GM12878 (cell line): Measurements from ENCODE around the gene RBMXL2. TPM values are rescaled to one million over a fixed set of nuclear protein-coding genes. Genes with fewer than 3 reads are reported as not detected.

Experiments
- ATAC-seq: fragments of 200-7000 bp; cut with Tn5 transposase; 3 replicates; pipeline ENCODE4 v1.9.1; 2020; ENCODE audit warnings: mild to moderate bottlenecking, moderate library complexity
- BruUV-seq: library from RNA; stranded (reverse); fragments of 400-500 nt; replicated peaks from 2 replicates; lab custom pipeline; 2021; lab: Mats Ljungman, UMichigan
- CTCF ChIA-PET: fragments of 300-600 bp; sonication (Branson Sonifier 250); formaldehyde crosslinking; extraction: SDS; loops from one replicate; lab custom pipeline; 2021; ENCODE audit warnings: inconsistent platforms; lab: Yijun Ruan, JAX
- POLR2A ChIA-PET: fragments of 350-600 bp; formaldehyde crosslinking; extraction: SDS; loops from one replicate; lab custom pipeline; 2021; ENCODE audit warnings: inconsistent platforms; lab: Charles Lee
- RAD21 ChIA-PET: fragments of 300-600 bp; sonication (Branson Sonifier 250); formaldehyde crosslinking; loops from one replicate; lab custom pipeline; 2023; ENCODE audit warnings: antibody characterized with exemption; ENCODE audit not compliant: unreplicated experiment; lab: Charles Lee
- SMC1A ChIA-PET: fragments of 300-600 bp; sonication (Branson Sonifier 250); formaldehyde crosslinking; loops from one replicate; lab custom pipeline; 2023; ENCODE audit not compliant: unreplicated experiment, uncharacterized antibody; lab: Charles Lee
- DNase-seq: peaks from one replicate; pipeline ENCODE4 v3.0.0-alpha.2; 2011; ENCODE audit warnings: low read depth, low spot score
- FAIRE-seq: peaks from 3 replicates; lab custom pipeline; 2011; peaks lifted over from hg19 to GRCh38; lab: Jason Lieb, UNC
- H2AFZ ChIP-seq: 2 replicates; pipeline ENCODE4 v1.6.0; 2011; ENCODE audit warnings: low read depth, low read length, control low read depth; ENCODE audit not compliant: control insufficient read depth
- H3K27ac ChIP-seq: 2 replicates; pipeline ENCODE4 v1.5.1; 2011; ENCODE audit warnings: control low read depth; ENCODE audit not compliant: control insufficient read depth, insufficient read depth
- H3K27me3 ChIP-seq, 2 experiments: replicated peaks in 1 of 2; 2 replicates each; pipeline versions ENCODE4 v1.6.0 to v1.6.1; 2011; ENCODE audit warnings: low read length in 1 of 2; ENCODE audit not compliant: control insufficient read depth in 2 of 2, insufficient read depth in 2 of 2
- H3K36me3 ChIP-seq, 2 experiments: 2 replicates each; pipeline ENCODE4 v1.5.1; 2011; ENCODE audit warnings: low read length in 1 of 2; ENCODE audit not compliant: control insufficient read depth in 2 of 2, insufficient read depth in 2 of 2
- H3K4me1 ChIP-seq: 2 replicates; pipeline ENCODE4 v1.6.1; 2011; ENCODE audit warnings: mild to moderate bottlenecking, low read length, moderate library complexity, mixed read lengths; ENCODE audit not compliant: control insufficient read depth, insufficient read depth
- H3K4me2 ChIP-seq: 2 replicates; pipeline ENCODE4 v1.6.0; 2011; ENCODE audit warnings: control low read depth; ENCODE audit not compliant: control insufficient read depth, insufficient read depth
- H3K4me3 ChIP-seq: fragments of 200-600 bp; sonication (generic); 2 replicates; pipeline ENCODE4 v1.5.1; 2016
- H3K79me2 ChIP-seq: 2 replicates; pipeline ENCODE4 v1.6.0; 2011; ENCODE audit warnings: low read length; ENCODE audit not compliant: control insufficient read depth, insufficient read depth
- H3K9ac ChIP-seq: 2 replicates; pipeline ENCODE4 v1.8.0; 2011; ENCODE audit warnings: low read length, control low read depth, mixed read lengths; ENCODE audit not compliant: control insufficient read depth, insufficient read depth
- H3K9me3 ChIP-seq: replicated peaks from 3 replicates; pipeline ENCODE4 v1.5.1; 2011; ENCODE audit warnings: mild to moderate bottlenecking, low read length; ENCODE audit not compliant: control insufficient read depth, insufficient read depth
- H4K20me1 ChIP-seq: 2 replicates; pipeline ENCODE4 v1.6.0; 2011; ENCODE audit not compliant: control insufficient read depth, insufficient read depth
- BCL3 ChIP-seq: IDR thresholded peaks from 2 replicates; pipeline ENCODE4 v1.6.1; 2011; ENCODE audit warnings: borderline replicate concordance, low read depth, mild to moderate bottlenecking, moderate library complexity, low read length; ENCODE audit not compliant: insufficient read depth, poor library complexity, severe bottlenecking
- MEF2B ChIP-seq: fragments of 450-650 bp; IDR thresholded peaks from 2 replicates; pipeline ENCODE4 v1.6.1; 2018; ENCODE audit warnings: mild to moderate bottlenecking, moderate library complexity; ENCODE audit not compliant: partially characterized antibody, poor library complexity, severe bottlenecking
- RBBP5 ChIP-seq: fragments of 200-600 bp; sonication (generic); conservative IDR thresholded peaks from 2 replicates; pipeline ENCODE4 v1.6.1; 2016
- SREBF2 ChIP-seq: IDR thresholded peaks from 2 replicates; pipeline ENCODE4 v1.6.1; 2012; ENCODE audit warnings: mild to moderate bottlenecking, low read length
- SUPT20H ChIP-seq: IDR thresholded peaks from 2 replicates; pipeline ENCODE4 v1.6.1; 2011; ENCODE audit warnings: low read depth, mild to moderate bottlenecking, low read length, moderate library complexity, borderline replicate concordance; ENCODE audit not compliant: control insufficient read depth
- ZBTB4 ChIP-seq: fragments of 450-650 bp; formaldehyde crosslinking; IDR thresholded peaks from 2 replicates; pipeline ENCODE4 v1.4.0; 2022; ENCODE audit warnings: mild to moderate bottlenecking, moderate library complexity
- WGBS: methylation state at CpG from one replicate; pipeline ENCODE4 v1.1.6; 2016; ENCODE audit warnings: low lambda C conversion rate; ENCODE audit not compliant: insufficient replicate concordance, insufficient coverage; ENCODE audit errors: missing lambda C conversion rate; 5-methylcytosine and 5-hydroxymethylcytosine counted together
- in situ Hi-C: fragments of 300-500 bp; cut with MboI; formaldehyde crosslinking; loops from 9 replicates; pipeline ENCODE4 v1.14.3; 2018; ENCODE audit warnings: mixed read lengths
- intact Hi-C: fragments of 100-400 bp; cut with micrococcal nuclease; formaldehyde crosslinking; loops from one replicate; pipeline ENCODE4 v1.14.2; 2022; ENCODE audit not compliant: unreplicated experiment
- polyA plus RNA-seq, 11 experiments: library from polyadenylated mRNA; depleted of rRNA in 4 of 11; unstranded in 6 of 11; stranded (reverse) in 5 of 11; fragments of >200 nt; fragmentation: Nextera tagmentation in 4 of 11; fragmentation: Illumina TruSeq in 1 of 11; extraction: Ambion mirVana in 4 of 11; extraction: Trizol in 1 of 11; gene quantifications; 1 replicate in 1 of 11; 2 replicates in 10 of 11; pipeline versions ENCODE4 v1.2.1 to v1.2.3, GENCODE V29; 2011 to 2016; ENCODE audit warnings: inconsistent platforms in 2 of 11, missing spikeins in 2 of 11, low read depth in 1 of 11
- total RNA-seq, 4 experiments: library from RNA; depleted of rRNA in 3 of 4; stranded (reverse); fragments of >200 nt in 3 of 4; fragmentation: Illumina TruSeq in 1 of 4; extraction: Trizol in 1 of 4; gene quantifications; 2 replicates each; pipeline versions ENCODE4 v1.2.1 to v1.2.3, GENCODE V29; 2013 to 2021
- TF ChIP-seq, protein P1 (sequence below): fragments of 450-650 bp; IDR thresholded peaks from 2 replicates; pipeline ENCODE4 v1.6.1; 2018; ENCODE audit warnings: mild to moderate bottlenecking, low read depth, moderate library complexity; ENCODE audit not compliant: partially characterized antibody

RBMXL2 gene
- total and polyA plus RNA-seq, 10 of the 15 experiments (the other 5 are each of a cell fraction or from before 2014, with no cell fraction given) = not detected

GRCh38 chr11:7080900-7081299 is 7.9 kb upstream of the RBMXL2 start (continued):
- TF ChIP-seq ZBTB4 (CRISPR knock-in tag) (no peak), BCL3 (no peak)

DNA sequence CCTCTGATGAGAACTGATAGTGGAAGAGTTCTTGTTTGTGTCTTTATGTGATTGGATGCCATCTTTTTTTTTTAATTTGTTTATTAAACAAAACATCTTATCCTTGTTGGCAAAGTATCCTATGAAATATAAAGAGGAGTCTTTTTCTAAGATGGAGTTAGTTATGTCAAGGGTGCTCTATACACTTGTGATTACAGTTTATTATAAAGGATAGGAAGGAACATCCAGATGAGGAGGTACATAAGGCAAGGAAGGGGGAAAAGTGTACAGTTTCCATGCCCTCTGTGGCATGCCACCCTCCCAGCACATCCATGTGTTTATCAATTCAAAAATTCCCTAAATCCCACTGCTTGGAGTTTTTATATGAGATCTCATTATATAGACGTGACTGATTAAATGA is 7.4 kb upstream of the RBMXL2 start:
- ATAC-seq = no peak

More for the DNA sequence above, 7.4 kb upstream of the RBMXL2 start:
- DNase-seq (no peak), FAIRE-seq (no peak)
- intact Hi-C loops (no loop called here), in situ Hi-C loops (no loop called here)
- H3K4me2 ChIP-seq = no peak overlapping the region
- ChIA-PET POLR2A (no interaction called here), CTCF (no interaction called here), RAD21 (no interaction called here), SMC1A (no interaction called here)
- H3K27ac ChIP-seq = no peak overlapping the region
- no peaks in the 10 kb centered on the region for H4K20me1 ChIP-seq
- no peaks in the 10 kb centered on the region for H3K36me3 ChIP-seq
- H3K27me3 ChIP-seq = no peaks in the 10 kb centered on the region; a peak in 1 of 4 replicates
- no peaks in the 10 kb centered on the region for H3K79me2 ChIP-seq
- no peaks in the 10 kb centered on the region for H3K4me1 ChIP-seq
- no peak overlapping the region for H3K9ac ChIP-seq
- no peak overlapping the region for H2AFZ ChIP-seq
- TF ChIP-seq, protein P1, sequence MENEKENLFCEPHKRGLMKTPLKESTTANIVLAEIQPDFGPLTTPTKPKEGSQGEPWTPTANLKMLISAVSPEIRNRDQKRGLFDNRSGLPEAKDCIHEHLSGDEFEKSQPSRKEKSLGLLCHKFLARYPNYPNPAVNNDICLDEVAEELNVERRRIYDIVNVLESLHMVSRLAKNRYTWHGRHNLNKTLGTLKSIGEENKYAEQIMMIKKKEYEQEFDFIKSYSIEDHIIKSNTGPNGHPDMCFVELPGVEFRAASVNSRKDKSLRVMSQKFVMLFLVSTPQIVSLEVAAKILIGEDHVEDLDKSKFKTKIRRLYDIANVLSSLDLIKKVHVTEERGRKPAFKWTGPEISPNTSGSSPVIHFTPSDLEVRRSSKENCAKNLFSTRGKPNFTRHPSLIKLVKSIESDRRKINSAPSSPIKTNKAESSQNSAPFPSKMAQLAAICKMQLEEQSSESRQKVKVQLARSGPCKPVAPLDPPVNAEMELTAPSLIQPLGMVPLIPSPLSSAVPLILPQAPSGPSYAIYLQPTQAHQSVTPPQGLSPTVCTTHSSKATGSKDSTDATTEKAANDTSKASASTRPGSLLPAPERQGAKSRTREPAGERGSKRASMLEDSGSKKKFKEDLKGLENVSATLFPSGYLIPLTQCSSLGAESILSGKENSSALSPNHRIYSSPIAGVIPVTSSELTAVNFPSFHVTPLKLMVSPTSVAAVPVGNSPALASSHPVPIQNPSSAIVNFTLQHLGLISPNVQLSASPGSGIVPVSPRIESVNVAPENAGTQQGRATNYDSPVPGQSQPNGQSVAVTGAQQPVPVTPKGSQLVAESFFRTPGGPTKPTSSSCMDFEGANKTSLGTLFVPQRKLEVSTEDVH = no peak
- TF ChIP-seq SREBF2 (no peak), MEF2B (no peak), SUPT20H (no peak), RBBP5 (no peak)
- no peaks in the 10 kb centered on the region for H3K9me3 ChIP-seq
- no TSS peak for BruUV-seq
- 0% methylated on average over 1 of the region's 1 CpG for WGBS
- no peak overlapping the region for H3K4me3 ChIP-seq
